ENCODE measurements around the gene ADAMTS15.

GRCh38 chr11:130515829-130516553 lies 67.5 kb downstream of the ADAMTS15 start:
- no peak for TF ChIP-seq CTCF (IDR thresholded peaks at IDR 0.05; ENCODE audit: insufficient read depth, low read depth, low read length)
- TF ChIP-seq EZH2 (IDR thresholded peaks at IDR 0.05; ENCODE audit: insufficient read depth, low read length) = no peak
